ENCODE measurements around the gene TMED1.

GRCh38 chr19:10818301-10819123, 17.5 kb downstream of the TMED1 start:
- no peak for TF ChIP-seq CTCF (optimal IDR thresholded peaks at IDR 0.05 in 1 of 3, IDR thresholded peaks at IDR 0.05 in 1 of 3, conservative IDR thresholded peaks at IDR 0.05 in 1 of 3; ENCODE audit: extremely low read depth in 1 of 3, insufficient read depth in 2 of 3, low read length in 3 of 3)
- no peak for TF ChIP-seq EZH2 (IDR thresholded peaks at IDR 0.05; ENCODE audit: low read length)
